ENCODE data around the gene BNIP3.
"Not testable (repeated sequence)": the region's sequence is repeated elsewhere in the genome, so short reads cannot be mapped to it uniquely, and the experiment has no call there.

Gene BNIP3

DNA sequence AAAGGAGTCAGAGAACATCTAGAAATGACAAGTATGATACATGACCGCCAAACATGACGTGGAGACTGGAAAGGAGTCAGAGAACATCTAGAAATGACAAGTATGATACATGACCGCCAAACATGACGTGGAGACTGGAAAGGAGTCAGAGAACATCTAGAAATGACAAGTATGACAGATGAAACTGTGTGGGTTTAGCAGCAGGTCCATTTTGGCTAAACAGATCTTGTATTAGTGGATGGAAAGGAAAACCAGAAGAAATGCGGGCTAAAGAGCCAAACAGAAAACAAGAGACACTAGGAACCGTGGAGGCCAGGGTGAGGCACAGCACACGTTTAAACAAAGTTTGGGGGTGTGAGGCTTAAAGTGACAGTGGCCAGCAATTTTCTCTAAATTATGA lies 31.8 kb downstream of the BNIP3 start:
- not testable (repeated sequence) for DNase-seq (ENCODE audit: low read depth in 2 of 2)

DNA sequence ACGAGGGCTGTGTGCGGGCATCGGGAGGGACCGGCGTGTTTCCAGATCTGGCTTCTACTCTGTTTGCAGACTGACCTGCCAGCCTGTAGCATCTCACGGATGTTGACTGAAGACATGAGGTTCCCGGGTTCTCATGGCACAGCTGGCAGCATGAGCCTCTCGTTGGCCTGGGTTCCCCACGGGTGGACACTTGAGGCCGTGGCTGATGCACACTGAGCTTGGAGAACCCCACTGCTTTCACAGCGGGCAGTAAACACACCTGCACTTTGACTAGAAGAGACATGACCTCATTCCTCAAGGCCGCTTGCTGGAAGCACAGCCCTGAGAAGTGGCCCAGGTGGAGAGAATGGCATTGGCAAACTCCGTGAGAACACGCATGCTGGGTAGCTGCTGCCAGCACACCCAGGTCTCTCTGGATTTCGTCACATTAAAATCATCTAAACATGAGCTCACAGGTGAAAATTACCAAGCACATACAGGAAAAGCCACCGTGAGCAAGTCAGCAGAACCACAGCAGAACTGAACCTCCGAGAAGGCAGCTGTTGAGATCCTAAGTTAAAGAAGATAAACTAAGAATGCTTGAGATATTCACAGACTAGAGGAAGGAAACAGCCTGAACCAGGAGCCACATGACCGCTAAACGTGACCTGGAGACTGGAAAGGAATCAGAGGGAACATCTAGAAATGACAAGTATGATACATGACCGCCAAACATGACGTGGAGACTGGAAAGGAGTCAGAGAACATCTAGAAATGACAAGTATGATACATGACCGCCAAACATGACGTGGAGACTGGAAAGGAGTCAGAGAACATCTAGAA lies 32.5 kb downstream of the BNIP3 start:
- no peak for DNase-seq (ENCODE audit: low read depth in 2 of 2)

DNA sequence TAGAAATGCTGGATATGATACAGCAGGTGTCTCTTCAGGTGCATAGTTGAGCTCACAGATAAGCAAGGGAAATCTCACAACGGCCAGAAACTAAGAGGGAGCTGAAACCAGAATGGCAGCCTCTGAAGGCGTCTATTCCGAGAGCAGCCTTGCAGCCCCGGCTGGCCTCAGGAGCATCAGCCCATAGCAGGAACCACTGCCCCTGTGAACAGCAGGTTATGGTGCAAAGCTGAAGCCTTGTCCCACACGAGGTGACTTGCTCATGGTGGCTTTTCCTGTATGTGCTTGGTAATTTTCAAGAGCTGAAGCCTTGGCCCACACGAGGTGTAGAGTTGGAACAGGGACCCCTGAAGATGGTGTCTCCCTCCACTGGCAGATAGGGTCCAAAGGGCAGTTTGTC lies 33.2 kb downstream of the BNIP3 start:
- DNase-seq (ENCODE audit: low read depth in 2 of 2): no peak

DNA sequence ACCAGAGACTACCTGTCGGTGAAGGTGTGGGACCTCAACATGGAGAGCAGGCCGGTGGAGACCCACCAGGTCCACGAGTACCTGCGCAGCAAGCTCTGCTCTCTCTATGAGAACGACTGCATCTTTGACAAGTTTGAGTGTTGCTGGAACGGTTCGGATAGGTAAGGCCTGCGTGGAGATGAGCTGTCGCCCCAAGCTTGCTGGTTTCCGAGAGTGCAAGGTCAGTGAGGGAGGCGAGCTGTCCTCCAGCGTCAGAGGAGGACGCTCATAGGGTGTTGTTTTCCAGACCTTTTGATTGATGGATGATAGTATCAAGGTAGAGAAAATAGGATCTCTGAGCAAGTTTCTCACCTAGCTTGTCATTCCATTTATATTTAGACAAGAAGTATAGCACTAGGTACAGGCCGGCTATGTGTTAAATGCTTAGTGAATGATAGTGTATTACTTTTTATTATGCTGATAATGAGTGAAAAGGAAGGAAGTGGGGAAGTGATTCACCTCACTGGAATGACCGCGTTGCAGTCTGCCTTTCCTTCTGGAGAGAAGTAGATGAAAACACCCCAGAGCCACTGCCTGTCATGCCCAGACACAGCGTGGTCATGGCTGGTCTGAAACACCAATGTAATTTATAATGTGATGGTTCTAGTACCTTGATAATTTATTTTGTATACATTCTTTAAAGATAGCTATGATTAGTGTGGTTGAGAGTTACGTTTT lies 33.9 kb downstream of the BNIP3 start:
- peak; percentile 19 to 24 for DNase-seq (ENCODE audit: low read depth in 2 of 2)

DNA sequence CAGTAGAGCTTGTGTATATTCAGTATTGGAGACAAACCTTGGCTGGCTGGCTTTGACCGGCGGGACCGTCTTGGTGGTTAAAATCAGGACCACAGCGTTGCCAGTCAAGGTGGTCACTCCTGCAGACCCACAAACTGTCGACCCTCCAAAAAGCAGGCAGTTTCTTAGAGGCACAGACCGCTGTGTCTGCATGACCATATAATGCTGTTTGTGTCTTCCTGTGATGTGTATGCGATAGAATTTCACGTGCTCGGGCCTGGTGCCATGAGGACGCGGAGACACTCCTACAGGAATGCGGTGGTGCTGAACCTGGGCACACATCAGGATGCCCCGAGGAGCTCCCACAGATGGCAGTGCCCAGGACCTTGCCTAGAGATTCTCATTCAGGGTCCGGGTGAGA lies 34.8 kb downstream of the BNIP3 start:
- DNase-seq (ENCODE audit: low read depth in 2 of 2): no peak

DNA sequence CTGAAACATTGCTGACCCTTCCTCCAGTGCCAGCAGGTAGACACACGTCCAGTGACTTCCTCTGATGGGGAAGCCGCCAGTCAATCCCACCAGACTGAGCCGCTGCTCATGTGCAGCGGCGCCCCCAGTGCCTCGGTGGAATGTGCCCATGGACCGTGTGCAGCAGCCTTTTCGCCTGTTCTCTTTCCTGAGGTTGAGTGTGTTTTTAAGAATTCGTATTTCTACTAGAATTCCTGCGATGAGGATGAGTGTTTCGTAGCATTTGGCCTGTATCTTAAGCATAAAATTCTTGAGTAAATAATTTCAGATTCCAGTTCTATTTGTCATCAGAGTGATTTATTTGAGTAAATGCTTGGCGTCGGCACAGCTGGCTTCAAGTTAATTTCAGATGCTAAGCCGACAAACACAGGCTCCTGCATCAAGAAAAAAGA lies 35.4 kb downstream of the BNIP3 start:
- peak; percentile 54 to 55 for DNase-seq (ENCODE audit: low read depth in 2 of 2)

DNA sequence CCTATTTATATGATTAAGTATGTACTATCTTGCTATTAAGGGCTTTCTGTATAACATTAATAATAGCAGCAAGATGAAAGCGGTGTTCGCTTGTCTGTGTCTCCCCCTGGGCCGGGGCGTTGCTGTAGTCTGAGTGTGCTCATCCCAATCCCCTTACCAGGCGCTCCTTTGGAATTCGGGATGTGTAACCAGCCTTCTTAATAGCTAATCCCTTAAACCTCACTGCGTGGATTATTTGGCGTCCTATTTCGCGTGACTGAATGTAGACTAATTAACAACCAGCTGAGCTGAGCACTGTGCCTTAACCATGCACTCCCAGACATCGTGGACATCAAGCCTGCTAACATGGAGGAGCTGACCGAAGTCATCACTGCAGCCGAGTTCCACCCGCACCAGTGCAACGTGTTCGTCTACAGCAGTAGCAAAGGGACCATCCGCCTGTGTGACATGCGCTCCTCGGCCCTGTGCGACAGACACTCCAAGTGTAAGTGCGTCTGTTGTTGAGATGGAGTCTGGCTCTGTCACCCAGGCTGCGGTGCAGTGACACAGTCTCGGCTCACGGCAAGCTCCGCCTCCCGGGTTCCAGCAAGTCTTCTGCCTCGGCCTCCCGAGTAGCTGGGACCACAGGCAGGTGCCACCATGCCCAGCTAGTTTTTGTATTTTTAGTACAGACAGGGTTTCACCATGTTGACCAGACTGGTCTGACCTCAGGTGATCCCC lies 36.6 kb downstream of the BNIP3 start:
- no peak for DNase-seq (ENCODE audit: low read depth in 2 of 2)

DNA sequence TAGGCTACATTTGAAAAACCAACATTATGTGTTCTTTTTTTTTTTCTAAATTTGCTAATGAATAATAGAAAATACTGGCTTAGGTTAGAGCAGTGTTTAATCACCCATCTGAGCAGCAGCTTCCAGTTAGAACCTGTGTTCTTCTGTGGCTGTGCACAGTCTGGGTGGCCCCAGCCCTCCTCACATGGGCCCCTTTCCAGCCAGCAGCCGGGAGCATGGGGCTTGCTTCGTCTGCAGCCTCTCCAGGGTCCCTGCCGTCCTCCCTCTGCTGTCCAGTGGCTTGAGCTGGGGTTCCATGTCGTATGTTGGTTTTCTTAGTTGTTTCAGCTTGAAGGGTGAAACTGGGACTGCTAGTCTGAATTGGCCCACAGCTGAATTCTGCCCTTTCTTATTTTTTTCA lies 37.3 kb downstream of the BNIP3 start:
- DNase-seq (ENCODE audit: low read depth in 2 of 2): no peak

DNA sequence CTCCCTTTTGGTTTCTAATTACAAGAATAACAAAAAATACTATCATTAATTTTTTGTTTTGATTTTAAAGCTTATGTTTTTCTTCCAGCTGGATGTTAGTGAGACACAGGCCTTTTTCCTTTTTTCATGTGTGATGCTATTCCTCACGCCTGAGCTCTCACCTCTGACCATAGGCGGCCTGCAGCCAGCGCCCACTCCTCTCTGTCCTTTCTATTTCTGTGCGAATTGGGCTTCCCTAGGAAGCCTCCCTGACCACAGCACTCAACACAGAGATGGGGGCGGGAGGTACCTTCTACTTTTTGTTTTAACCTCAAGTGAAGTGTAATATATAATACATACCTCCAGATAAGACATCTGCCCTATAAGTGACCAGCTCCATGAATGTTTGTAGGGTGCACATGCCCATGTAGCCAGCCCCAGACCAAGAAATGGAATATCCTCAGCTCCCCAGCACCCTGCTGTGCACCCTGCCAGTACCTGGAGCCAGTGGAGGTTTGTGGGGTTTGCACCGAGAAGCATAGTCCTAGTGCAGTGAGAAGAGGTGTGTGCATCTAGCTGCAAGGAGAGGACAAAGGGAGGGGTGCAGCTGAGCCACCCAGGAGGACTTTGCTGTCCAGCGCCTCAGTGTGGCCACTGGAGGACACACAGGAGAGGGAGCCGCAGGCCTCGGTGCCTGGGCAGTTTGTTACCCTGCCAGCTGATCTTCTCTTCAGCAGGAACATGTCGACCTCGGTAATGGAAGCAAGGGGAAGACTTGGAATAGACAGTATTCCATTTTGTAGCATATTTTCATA lies 38.5 kb downstream of the BNIP3 start:
- no peak for DNase-seq (ENCODE audit: low read depth in 2 of 2)

DNA sequence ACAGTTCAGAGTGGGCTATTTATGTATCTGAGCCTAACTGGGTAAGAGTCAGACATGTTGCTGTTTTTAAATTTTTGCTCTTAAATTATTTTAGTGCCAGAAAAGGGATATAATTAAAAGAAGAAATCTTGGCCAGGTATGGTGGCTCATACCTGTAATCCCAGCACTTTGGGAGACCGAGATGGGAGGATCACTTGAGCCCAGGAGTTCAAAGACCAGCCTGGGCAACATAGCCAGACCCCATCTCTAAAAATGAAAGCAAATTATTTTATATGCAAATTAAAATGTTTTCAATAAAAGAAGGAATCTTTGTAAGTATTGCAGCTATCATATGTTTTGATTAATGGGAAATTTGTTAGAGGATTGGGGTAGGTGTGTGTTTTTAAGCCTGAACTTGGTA lies 39.3 kb downstream of the BNIP3 start:
- DNase-seq (ENCODE audit: low read depth in 2 of 2): no peak

DNA sequence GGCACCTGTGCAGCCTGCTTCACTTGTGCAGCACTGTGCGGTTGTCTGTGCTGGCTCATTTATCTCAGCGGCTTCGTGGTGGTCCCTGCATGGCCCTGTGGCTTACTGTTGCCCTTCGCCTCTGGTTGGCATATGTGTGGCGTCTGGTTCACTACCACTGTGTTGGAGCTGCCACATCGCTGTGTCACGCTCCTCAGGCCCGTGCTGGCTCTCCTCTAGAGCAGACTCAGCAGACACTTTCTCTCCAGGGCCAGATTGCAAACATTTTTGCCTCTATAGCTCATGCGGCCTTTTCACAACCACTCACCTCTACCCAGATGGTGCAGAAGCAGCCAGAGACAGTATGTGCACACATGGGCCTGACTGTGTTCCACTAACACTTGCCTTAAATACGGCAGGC lies 43.0 kb downstream of the BNIP3 start:
- no peak for DNase-seq (ENCODE audit: low read depth in 2 of 2)

DNA sequence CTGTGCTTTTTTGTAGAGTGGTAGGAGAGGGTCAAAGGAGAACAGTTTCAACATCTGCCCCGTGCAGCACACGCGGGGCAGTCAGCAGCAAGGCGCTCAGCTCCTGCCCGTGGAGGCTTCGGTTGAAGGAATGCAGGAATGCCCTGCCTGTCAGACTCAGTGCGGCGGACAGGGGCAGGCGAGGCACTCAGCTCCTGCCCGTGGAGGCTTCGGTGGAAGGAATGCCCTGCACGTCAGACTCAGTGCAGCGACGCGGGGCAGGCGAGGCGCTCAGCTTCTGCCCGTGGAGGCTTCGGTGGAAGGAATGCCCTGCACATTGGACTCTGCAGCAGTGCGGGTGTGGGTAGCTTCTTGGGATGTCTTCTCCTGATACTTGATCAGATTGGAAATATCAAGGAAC lies 43.9 kb downstream of the BNIP3 start:
- DNase-seq (ENCODE audit: low read depth in 2 of 2): no peak

DNA sequence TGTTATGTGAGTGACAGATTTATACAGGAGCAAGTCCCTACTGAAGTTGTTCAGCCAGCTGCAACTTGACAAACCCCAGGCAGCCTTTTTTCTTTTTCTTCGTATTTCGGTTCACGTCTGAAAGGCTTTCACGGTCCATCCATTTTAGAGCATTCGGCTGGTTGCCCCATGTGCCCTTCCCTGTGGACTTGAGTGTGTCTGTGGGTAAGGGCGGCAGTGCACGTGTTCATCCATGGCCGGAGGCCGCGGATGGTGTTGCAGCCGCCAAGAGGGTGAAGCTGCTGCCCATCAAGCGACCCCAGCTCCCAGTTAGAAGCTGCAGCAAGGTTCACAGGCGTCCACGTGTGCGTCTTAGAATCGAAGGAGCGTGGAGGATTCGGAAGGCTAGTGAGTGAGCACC lies 45.0 kb downstream of the BNIP3 start:
- no peak for DNase-seq (ENCODE audit: low read depth in 2 of 2)

DNA sequence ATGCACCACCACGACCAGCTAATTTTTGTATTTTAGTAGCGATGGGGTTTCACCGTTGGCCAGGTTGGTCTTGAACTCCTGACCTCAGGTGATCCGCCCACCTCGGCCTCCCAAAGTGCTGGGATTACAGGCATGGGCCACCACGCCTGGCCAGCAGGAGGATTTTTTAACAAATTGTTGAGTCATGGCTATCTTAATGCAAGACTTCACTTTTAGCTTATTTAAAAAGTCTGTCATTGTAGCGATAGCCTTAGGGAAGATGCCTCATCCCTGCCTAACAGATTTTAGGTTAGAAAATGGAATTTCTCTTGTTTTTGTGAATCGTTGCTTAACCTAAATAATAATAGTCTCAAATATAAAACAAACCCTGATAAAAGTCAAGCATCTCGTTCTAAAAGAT lies 45.4 kb downstream of the BNIP3 start:
- no peak for DNase-seq (ENCODE audit: low read depth in 2 of 2)

DNA sequence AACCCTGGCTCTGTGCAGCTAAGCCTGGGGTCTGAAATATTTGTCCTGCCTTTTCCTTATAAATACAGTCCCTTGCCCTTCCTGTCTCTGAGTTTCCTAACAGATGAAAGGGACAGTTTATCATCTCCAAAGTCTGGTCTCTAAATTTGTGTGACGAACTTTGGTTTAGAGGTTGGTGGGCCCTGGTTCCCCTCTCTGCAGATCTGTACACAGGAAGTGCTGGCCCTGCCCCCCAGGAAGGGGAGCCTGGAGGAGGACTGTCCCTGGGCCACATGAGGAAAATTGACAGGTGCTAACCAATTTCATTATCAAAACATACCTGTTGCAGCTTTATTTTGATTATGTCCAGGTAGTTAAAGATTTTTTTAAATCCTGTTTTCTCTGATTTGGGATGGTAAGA lies 46.5 kb downstream of the BNIP3 start:
- DNase-seq (ENCODE audit: low read depth in 2 of 2): no peak

DNA sequence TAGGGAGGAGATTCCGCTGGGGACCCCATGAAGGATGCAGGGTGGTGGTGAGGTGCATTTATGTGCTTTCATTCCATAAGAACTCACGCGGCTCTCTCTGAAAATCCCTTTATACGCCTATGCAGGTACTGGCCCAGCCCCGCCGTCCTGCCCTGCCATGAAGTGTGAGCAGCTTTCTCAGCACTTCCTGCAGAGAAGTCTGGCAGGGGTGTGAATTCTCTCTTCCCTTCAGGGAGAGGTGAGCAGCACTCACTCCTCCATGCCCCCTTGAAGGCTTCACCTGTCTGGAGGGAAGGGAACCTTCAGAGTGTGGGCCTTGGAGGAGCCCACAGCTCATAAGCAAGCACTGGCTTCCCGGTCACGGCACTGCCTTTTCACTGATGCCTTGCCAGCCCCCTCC lies 47.0 kb downstream of the BNIP3 start:
- no peak for DNase-seq (ENCODE audit: low read depth in 2 of 2)

DNA sequence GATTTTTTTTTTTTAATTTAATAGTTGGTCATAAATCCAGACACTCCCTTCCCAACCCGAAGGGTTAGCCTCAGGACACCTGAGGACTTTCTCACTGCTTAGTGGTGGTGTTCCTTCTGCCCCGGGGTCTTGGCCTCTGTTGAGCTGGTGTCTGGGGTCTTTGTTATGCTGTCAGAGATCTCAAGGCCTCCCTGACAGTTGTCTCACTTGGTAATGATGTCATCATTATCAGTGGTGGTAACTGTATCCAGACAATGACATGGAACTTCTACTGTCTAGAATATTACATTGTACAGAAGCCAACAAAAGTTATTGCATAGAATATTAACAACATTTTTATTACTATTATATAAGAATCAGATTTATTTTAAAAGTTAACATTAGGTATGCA lies 48.0 kb downstream of the BNIP3 start:
- DNase-seq (ENCODE audit: low read depth in 2 of 2): no peak

DNA sequence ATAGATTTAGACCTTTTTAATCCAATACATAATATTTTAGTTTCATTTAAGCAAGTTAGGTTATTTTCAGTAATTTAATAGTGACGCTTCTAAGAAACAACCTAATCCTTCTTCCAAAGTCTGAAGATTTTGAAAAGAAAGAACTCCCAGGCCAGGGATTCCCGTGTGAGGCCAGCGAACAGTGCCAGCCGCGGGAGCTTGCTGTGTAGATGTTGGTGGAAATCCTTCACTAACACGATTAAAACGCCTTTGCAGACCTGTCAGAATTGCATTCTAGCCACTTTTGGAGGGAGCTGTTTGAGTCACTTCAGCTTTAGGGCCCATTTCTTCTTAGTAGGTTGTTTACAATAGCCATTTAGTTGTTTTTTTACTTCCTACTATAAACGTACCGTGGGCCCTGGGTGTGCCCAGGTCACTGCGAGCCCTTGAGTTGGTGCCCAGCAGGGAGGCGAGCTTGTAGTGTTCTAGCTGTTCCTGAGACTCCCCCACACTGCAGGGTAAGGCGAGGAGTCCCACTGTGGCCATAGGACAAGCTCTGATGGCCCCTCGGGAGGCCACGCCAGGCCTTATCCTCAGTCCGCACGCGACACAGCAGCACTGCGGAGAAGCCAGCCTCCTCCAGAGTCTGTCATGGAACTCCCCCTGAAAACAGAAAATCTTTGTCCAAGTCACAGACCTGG lies 48.6 kb downstream of the BNIP3 start:
- DNase-seq (ENCODE audit: low read depth in 2 of 2): no peak

DNA sequence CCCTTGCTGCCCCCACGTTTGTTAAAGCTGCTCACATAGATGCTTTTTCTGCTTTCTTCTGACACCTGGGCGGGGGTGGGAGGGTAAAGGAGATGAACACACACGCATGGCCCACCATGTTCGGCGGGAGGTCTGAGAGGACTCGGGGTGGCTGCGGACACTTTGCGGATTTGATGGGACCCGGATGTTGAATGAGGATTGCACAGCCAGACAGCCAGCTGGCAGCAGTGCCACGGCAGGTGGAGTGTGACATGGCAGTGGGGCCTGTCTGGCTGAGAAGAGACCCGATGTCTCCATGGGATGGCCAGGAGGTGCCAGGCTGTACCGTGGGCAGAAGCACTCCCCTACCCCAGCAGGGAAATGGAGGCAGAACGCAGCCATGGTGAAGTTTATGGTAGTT lies 49.7 kb downstream of the BNIP3 start:
- DNase-seq (ENCODE audit: low read depth in 2 of 2): no peak

DNA sequence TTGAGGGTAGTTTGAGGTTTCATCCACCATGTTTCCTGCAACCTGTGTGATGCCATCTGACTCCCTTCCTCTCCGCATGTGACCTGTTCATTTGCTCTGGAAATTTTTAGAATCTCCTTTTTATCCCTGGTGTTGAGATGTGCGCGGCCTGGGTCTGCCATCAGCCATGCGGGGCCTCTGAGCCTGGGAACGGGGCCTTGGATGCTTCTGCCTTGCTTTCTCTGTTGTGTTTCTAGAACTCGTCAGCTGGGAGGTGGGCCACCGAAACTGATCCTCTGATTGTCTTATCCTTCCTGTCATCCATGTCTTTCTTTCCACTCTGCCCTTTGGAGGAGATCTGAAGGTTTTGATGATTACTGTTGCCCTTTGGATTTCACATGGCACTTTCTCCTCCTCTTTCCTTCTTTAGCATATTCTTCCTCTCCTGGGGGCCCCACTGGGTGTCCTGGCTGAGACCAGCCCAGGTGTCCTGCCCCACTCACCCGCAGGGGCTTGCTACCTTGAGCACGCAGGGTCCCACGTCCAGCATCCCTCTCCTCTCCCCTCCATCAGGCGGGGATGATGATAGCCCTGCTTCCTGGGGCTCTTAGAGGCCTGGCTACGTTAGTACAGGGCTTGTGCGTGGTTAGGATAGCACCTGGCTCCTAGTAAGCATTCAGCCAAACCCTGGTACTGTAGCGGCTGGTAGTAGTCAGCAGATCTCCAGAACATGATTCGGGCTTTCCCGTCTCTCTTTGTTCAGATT lies 51.0 kb downstream of the BNIP3 start:
- DNase-seq (ENCODE audit: low read depth in 2 of 2): no peak

DNA sequence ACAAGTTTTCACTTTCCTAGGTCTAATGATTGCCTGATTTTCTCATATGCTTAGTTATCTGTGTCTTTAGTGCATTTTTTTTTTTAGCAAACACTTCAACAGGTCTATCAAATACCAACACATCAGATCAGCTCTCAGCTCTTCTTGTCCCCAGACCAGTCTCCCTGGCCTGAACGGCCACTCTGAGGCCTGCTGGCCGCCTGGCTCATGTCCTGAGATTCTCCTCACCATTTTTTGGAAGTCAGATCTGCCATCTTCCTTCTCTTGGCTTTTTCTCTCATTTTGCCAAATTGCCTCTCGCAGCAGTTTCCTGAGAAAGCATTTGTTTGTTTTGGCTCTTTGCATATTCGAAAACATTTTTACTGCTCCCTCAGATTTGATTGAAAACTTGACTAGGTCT lies 51.6 kb downstream of the BNIP3 start:
- no peak for DNase-seq (ENCODE audit: low read depth in 2 of 2)
